Mucosa of descending colon (tissue), 3 donors: ENCODE data around the gene LYPD6B. TPM values are rescaled to one million over a fixed set of nuclear protein-coding genes. Genes with fewer than 3 reads are reported as not detected.

Experiments
- ATAC-seq: fragments of 200-7000 bp; cut with Tn5 transposase; one replicate; pipeline ENCODE4 v1.9.1; 2020; ENCODE audit warnings: mild to moderate bottlenecking, moderate library complexity
- DNase-seq, 3 donors: peaks; one replicate each; pipeline ENCODE4 v3.0.0-alpha.2; 2020
- H3K36me3 ChIP-seq: fragments of 200-600 bp; one replicate; pipeline ENCODE4 v1.8.0; 2021; ENCODE audit warnings: low read depth, mild to moderate bottlenecking
- H3K4me1 ChIP-seq: fragments of 200-600 bp; one replicate; pipeline ENCODE4 v1.8.0; 2021; ENCODE audit warnings: low read depth, mild to moderate bottlenecking
- H3K4me3 ChIP-seq: fragments of 200-600 bp; one replicate; pipeline ENCODE4 v1.8.0; 2021; ENCODE audit warnings: mild to moderate bottlenecking
- H3K9me3 ChIP-seq: fragments of 200-600 bp; one replicate; pipeline ENCODE4 v1.8.0; 2021; ENCODE audit warnings: mild to moderate bottlenecking
- intact Hi-C, 2 donors: fragments of 100-400 bp; cut with DNase I in 1 of 2; cut with micrococcal nuclease in 1 of 2; formaldehyde crosslinking; loops; one replicate each; pipeline versions ENCODE4 v1.11.0 to v1.11.1; 2022; cut with DNase I, micrococcal nuclease
- total RNA-seq, 3 donors: library from RNA; stranded (reverse); fragmentation: NEBNext Ultra II Directional in 2 of 3; extraction: Animal tissue kit (Norgen Biotek cat#: 25700) in 2 of 3; gene quantifications; one replicate each; pipeline versions ENCODE4 v1.2.1 to v1.2.4, GENCODE V29; 2021 to 2023
- TF ChIP-seq, protein P1 (sequence below): fragments of 200-600 bp; IDR thresholded peaks from one replicate; pipeline ENCODE4 v1.8.0; 2022; ENCODE audit warnings: antibody characterized with exemption, mild to moderate bottlenecking
- donor health status: DM: no; HTN: no; CAD: no; lungs with moderate emphysema.
- donor health status: DM: no; HTN: no; CAD: no.
- donor health status: DM: no; HTN: yes; CAD: no.

The LYPD6B gene
- total RNA-seq, 3 donors from 2014 or later, result 0.28 to 1.7 (median 1.1) TPM

DNA sequence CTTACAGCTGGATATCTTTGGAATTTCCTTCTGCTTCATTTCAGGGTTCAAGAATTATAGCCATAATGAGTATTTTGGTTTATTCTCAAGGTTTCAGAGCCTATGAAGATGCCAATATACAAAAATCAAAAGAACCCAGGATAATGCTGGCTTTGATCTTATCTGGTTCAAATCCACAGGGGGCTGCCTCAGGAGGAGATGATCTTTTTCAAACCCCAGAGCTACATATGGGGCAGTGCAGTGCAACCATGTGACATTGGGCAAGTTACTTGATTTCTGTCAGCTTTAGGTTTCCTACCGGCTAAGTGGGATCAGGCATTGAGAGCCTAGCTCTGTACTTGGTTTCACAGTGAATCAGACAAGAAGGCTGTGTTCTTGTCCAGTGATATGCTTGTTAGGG lies 23.0 kb upstream of the LYPD6B start:
- Histone ChIP-seq H3K4me3 (no peak overlapping the region), H3K36me3 (no peaks in the 10 kb centered on the region), H3K4me1 (peaks cover 6% of the 10 kb centered on the region), H3K9me3 (no peaks in the 10 kb centered on the region)
- ATAC-seq (no peak), DNase-seq (no peak)
- TF ChIP-seq, protein P1, sequence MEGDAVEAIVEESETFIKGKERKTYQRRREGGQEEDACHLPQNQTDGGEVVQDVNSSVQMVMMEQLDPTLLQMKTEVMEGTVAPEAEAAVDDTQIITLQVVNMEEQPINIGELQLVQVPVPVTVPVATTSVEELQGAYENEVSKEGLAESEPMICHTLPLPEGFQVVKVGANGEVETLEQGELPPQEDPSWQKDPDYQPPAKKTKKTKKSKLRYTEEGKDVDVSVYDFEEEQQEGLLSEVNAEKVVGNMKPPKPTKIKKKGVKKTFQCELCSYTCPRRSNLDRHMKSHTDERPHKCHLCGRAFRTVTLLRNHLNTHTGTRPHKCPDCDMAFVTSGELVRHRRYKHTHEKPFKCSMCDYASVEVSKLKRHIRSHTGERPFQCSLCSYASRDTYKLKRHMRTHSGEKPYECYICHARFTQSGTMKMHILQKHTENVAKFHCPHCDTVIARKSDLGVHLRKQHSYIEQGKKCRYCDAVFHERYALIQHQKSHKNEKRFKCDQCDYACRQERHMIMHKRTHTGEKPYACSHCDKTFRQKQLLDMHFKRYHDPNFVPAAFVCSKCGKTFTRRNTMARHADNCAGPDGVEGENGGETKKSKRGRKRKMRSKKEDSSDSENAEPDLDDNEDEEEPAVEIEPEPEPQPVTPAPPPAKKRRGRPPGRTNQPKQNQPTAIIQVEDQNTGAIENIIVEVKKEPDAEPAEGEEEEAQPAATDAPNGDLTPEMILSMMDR, result no peak
- intact Hi-C loops, result loop anchor here (5.0 to 10.0 kb wide), 2 partner anchors 547 to 549 kb away; no protein-coding TSS in a partner anchor

DNA sequence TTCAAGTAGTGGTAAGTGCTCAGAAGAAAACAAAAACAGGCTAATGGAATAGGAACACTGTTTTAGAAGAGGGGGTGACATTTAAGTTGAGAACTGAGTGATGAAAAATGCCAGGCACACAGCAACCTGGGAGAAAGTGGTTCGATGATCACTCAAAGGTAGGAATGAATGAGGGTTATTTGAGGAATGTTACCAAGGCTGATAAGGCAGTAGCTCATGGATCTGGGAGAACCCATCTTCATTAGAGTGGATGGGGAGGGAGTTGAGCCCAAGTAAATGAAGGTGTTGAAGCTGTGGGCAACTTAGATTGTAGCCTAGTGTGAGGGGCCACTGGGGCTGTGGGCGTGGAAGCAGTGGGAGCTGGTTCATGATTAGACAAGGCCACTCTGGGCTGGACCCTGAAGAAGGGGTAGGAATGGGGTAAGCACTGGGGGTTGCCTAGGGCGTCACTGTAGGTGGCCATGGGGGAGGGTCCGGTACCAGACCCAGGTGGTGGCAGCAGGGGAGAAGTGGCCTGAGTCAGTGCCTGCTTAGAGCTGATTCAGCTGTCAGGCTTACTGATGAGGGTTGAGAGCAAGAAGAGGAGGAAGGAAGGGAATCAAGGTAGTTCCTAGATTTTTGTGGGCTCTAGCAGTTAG lies 22.5 kb upstream of the LYPD6B start:
- DNase-seq (no peak), ATAC-seq (no peak)
- no peaks in the 10 kb centered on the region for H3K9me3 ChIP-seq
- H3K36me3 ChIP-seq, result no peaks in the 10 kb centered on the region
- H3K4me3 ChIP-seq, result no peak overlapping the region
- H3K4me1 ChIP-seq, result peaks cover 6% of the 10 kb centered on the region
- TF ChIP-seq, protein P1, result no peak
- intact Hi-C loops, result loop anchor here (5.0 to 10.0 kb wide), 2 partner anchors 546 to 549 kb away; no protein-coding TSS in a partner anchor

DNA sequence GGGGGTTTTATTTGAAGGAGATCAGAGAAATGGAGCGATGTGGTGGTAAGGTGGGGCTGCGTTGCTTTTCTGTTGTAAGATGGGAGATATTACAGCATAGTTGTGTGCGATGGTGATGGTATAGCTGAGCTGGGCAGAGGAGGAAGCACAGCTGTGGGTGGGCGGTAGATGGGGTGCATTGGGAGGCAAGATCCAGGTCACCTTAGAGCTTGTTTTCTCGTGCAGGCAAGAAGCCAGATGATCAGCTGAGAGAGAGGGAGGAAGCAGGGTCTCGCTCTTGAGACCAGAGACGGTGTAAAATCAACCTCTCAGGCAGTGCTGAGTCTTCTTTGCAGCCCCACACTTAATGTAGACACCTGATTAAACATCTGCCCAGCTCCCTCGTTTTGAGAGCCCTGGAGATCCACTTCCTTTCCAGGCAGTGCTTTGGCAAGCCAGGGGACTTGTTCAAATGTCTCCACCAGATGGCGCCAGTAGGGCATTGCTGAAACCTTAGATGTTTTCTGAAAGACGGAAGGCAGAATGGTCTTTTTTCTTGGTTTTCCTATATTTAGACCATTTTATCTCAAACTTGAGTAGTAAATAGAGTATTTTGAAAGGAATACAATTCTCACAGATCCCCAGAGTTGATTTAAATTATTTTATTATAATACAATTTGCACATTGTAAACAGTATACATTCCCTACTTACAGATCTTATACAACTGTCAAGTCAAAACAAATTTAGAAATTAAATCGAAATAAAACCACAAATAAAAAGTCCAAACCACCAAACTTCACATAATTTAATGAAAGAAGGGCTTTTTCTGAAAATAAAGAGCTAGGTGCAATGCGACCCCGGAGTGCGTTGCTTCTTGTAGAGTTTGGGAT lies 21.1 kb upstream of the LYPD6B start:
- intact Hi-C loops, result loop anchor here (5.0 to 10.0 kb wide), 2 partner anchors 545 to 547 kb away; no protein-coding TSS in a partner anchor
- ATAC-seq (peak; percentile 78), DNase-seq (peak in 2 of 3 donors; percentile 77 to 92)
- Histone ChIP-seq H3K9me3 (no peaks in the 10 kb centered on the region), H3K4me3 (no peak overlapping the region), H3K36me3 (no peaks in the 10 kb centered on the region), H3K4me1 (peaks cover 6% of the 10 kb centered on the region)
- TF ChIP-seq, protein P1, result peak; percentile 77

DNA sequence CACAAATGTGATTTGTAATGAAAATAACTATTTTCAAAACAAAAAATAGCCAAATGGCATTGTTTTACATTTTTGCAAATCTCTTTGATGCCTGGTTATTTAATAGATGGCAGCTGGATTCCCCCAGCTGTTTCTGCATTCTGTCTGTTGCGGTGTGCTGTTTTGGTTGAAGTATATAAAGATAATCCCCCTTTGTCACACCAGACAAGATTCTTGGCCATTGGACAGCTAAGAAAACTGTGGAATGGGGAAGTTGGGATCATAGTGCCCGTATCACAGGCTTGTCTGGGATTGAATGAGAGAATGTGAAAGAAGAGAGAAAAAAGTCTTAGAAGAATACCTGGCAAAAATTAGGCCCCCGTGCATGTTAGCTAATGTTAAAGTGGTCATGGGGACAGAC lies 19.5 kb upstream of the LYPD6B start:
- TF ChIP-seq, protein P1, result no peak
- ATAC-seq (no peak), DNase-seq (no peak)
- H3K4me1 ChIP-seq, result peaks cover 6% of the 10 kb centered on the region
- intact Hi-C loops, result loop anchor here (5.0 to 10.0 kb wide), 2 partner anchors 543 to 546 kb away; no protein-coding TSS in a partner anchor
- no peaks in the 10 kb centered on the region for H3K9me3 ChIP-seq
- no peaks in the 10 kb centered on the region for H3K36me3 ChIP-seq
- H3K4me3 ChIP-seq, result no peak overlapping the region

DNA sequence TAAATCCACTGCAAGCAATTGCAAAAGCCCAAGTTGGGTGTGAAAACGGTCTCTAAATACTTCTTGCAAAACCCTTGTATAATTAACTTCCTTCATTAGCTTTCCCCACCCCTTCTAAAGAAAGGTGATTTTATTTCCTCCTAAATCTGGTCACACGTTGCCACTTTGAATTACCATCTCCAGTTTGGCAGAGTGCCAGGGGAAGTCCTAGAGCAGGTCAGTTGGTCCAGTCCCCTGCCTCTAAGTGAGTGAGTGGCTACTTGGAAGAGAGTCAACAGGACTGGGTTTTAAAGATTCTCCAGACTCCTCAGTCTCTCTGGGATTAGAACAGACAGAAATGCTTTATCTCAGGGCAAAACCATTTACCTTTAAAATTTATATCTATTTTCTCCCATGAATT lies 18.7 kb upstream of the LYPD6B start:
- TF ChIP-seq, protein P1, result no peak
- intact Hi-C loops, result loop anchor here (5.0 to 10.0 kb wide), 2 partner anchors 543 to 545 kb away; no protein-coding TSS in a partner anchor
- Histone ChIP-seq H3K9me3 (no peaks in the 10 kb centered on the region), H3K36me3 (no peaks in the 10 kb centered on the region), H3K4me1 (peaks cover 6% of the 10 kb centered on the region), H3K4me3 (no peak overlapping the region)
- DNase-seq, result no peak
- ATAC-seq, result peak; percentile 28
